Gastroesophageal sphincter (tissue), 3 donors: ENCODE data around the gene DPP6.

ENCODE experiments used
- CTCF ChIP-seq, 4 experiments: fragments of 200-600 bp in 2 of 4; fragments of 450-650 bp in 2 of 4; sonication (generic) in 1 of 4; IDR thresholded peaks; one replicate each; pipeline ENCODE4 v1.5.1; 2017 to 2019; ENCODE audit warnings: antibody characterized with exemption in 4 of 4, mild to moderate bottlenecking in 2 of 4, moderate library complexity in 2 of 4
- POLR2A ChIP-seq, 2 donors: fragments of 450-650 bp; IDR thresholded peaks; one replicate each; pipeline ENCODE4 v1.6.1; 2017; ENCODE audit warnings: antibody characterized with exemption in 2 of 2, mild to moderate bottlenecking in 2 of 2, moderate library complexity in 1 of 2

- TF ChIP-seq POLR2A (IDR thresholded peaks at IDR 0.05): no peak
- TF ChIP-seq CTCF (IDR thresholded peaks at IDR 0.05): no peak
Observed at GRCh38 chr7:154853063-154853726, 801.0 kb downstream of the DPP6 start.
